ENCODE results near the gene DENND2D.

GRCh38 chr1:111145542-111145941 lies 54.9 kb downstream of the DENND2D start:
- TF ChIP-seq CTCF (IDR thresholded peaks at IDR 0.05; ENCODE audit: insufficient read depth, low read depth, low read length) (no peak), EZH2 (IDR thresholded peaks at IDR 0.05; ENCODE audit: insufficient read depth, low read length) (no peak)

All from astrocyte (in vitro differentiated cells and primary cell).